DOHH2 (cell line): ENCODE data around the gene MYO18B.

Source experiments
- H3F3A ChIP-seq: fragments of 200-600 bp; sonication (generic), shearing (Covaris generic); 2 replicates; pipeline ENCODE4 v1.6.0; 2016; ENCODE audit warnings: antibody characterized with exemption, mild to moderate bottlenecking; ENCODE audit not compliant: control insufficient read depth, insufficient read depth
- H3K27ac ChIP-seq: fragments of 200-600 bp; sonication (generic); 2 replicates; pipeline ENCODE4 v1.5.1; 2014; ENCODE audit warnings: low read depth, mild to moderate bottlenecking, low read length, moderate library complexity
- H3K27me3 ChIP-seq: fragments of 200-600 bp; sonication (generic); 2 replicates; pipeline ENCODE4 v1.6.1; 2014; ENCODE audit warnings: mild to moderate bottlenecking, low read length, mixed read lengths; ENCODE audit not compliant: control insufficient read depth
- H3K36me3 ChIP-seq: fragments of 200-600 bp; sonication (generic); 2 replicates; pipeline ENCODE4 v1.6.1; 2014; ENCODE audit warnings: mild to moderate bottlenecking, low read length, moderate library complexity, mixed read lengths; ENCODE audit not compliant: control insufficient read depth
- H3K4me1 ChIP-seq: fragments of 200-600 bp; sonication (generic); 2 replicates; pipeline ENCODE4 v1.6.1; 2014; ENCODE audit warnings: mild to moderate bottlenecking, low read length, mixed read lengths; ENCODE audit not compliant: control insufficient read depth
- H3K4me2 ChIP-seq: fragments of 200-600 bp; sonication (generic); 2 replicates; pipeline ENCODE4 v1.6.0; 2014; ENCODE audit warnings: mild to moderate bottlenecking, low read length, moderate library complexity
- H3K4me3 ChIP-seq: fragments of 200-600 bp; sonication (generic); 2 replicates; pipeline ENCODE4 v1.5.1; 2014; ENCODE audit warnings: mild to moderate bottlenecking, low read length, mixed read lengths
- H3K79me2 ChIP-seq: fragments of 200-600 bp; sonication (generic); 2 replicates; pipeline ENCODE4 v1.6.1; 2014; ENCODE audit warnings: mild to moderate bottlenecking, low read length, mixed read lengths; ENCODE audit not compliant: control insufficient read depth
- H3K9me2 ChIP-seq: fragments of 200-600 bp; sonication (generic); replicated peaks from 2 replicates; pipeline ENCODE4 v1.6.1; 2014; ENCODE audit warnings: mild to moderate bottlenecking, low read length, mixed read lengths; ENCODE audit not compliant: control insufficient read depth
- H3K9me3 ChIP-seq: fragments of 200-600 bp; sonication (generic); 2 replicates; pipeline ENCODE4 v1.6.1; 2014; ENCODE audit warnings: antibody characterized with exemption, low read length, mixed read lengths; ENCODE audit not compliant: control insufficient read depth, insufficient read depth
- H4K20me1 ChIP-seq: fragments of 200-600 bp; sonication (generic); 2 replicates; pipeline ENCODE4 v1.6.0; 2014; ENCODE audit warnings: low read depth, mild to moderate bottlenecking, antibody characterized with exemption, low read length, moderate library complexity; ENCODE audit not compliant: control insufficient read depth, insufficient read depth
- EZH2phosphoT487 ChIP-seq: fragments of 200-600 bp; sonication (generic); IDR thresholded peaks from 2 replicates; pipeline ENCODE4 v1.6.1; 2017; ENCODE audit warnings: borderline replicate concordance, mild to moderate bottlenecking, antibody characterized with exemption, low read length, moderate library complexity, mixed read lengths
- TF ChIP-seq, protein P1 (sequence below): fragments of 200-600 bp; sonication (generic); IDR thresholded peaks from one replicate; pipeline ENCODE4 v1.5.1; 2014; ENCODE audit warnings: antibody characterized with exemption, mild to moderate bottlenecking, low read depth, low read length; ENCODE audit not compliant: poor library complexity, severe bottlenecking

Gene MYO18B

DNA sequence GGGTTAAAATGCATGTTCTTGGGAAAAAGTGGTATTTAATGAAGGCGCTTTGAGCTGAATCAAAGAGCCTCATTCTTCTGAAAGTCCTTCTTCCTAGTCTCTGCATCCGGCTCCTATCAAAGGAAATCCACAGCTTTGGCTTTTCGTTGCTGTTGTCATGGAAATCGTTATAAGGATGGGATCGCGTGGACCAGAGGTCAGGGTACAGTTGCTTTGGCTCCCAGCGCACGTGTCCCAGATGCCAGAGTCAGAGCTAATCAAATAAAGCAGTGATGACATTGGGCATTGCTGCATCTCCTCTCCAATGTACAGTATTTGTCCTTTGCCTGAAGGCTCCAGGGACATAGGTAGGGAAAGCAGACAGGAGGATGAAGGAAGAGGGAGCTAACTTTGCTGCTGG is 181.9 kb downstream of the MYO18B start:
- TF ChIP-seq, protein P1, sequence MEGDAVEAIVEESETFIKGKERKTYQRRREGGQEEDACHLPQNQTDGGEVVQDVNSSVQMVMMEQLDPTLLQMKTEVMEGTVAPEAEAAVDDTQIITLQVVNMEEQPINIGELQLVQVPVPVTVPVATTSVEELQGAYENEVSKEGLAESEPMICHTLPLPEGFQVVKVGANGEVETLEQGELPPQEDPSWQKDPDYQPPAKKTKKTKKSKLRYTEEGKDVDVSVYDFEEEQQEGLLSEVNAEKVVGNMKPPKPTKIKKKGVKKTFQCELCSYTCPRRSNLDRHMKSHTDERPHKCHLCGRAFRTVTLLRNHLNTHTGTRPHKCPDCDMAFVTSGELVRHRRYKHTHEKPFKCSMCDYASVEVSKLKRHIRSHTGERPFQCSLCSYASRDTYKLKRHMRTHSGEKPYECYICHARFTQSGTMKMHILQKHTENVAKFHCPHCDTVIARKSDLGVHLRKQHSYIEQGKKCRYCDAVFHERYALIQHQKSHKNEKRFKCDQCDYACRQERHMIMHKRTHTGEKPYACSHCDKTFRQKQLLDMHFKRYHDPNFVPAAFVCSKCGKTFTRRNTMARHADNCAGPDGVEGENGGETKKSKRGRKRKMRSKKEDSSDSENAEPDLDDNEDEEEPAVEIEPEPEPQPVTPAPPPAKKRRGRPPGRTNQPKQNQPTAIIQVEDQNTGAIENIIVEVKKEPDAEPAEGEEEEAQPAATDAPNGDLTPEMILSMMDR, result no peak
- TF ChIP-seq EZH2phosphoT487, result no peak
- no peaks in the 10 kb centered on the region for H4K20me1 ChIP-seq

DNA sequence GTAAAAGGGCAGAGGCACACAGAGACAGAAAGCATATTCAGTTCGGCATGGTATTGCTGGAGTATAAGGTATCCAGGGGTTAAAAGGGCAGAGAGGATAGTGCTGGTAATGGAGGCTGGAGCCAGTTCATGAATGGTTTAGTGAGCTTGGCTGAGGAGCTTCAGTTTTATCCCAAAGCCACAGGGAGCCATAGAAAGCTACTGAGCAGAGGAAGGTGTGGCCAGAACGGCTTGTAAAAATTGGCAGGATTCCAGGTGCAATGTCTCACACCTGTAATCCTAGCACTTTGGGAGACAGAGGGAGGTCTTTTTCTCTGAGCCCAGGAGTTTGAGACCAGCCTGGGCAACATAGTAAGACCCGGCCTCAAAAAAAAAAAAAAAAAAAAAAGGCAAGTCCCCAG is 186.1 kb downstream of the MYO18B start:
- no peaks in the 10 kb centered on the region for H3K79me2 ChIP-seq
- no peak overlapping the region for H3K4me3 ChIP-seq
- H3K27me3 ChIP-seq, result no peaks in the 10 kb centered on the region
- H3K9me2 ChIP-seq, result no peaks in the 10 kb centered on the region
- no peaks in the 10 kb centered on the region for H3K36me3 ChIP-seq
- H3K27ac ChIP-seq, result no peak overlapping the region
- no peak for TF ChIP-seq EZH2phosphoT487
- TF ChIP-seq, protein P1, result no peak
- H3K4me2 ChIP-seq, result no peak overlapping the region
- no peaks in the 10 kb centered on the region for H3K9me3 ChIP-seq
- H3K4me1 ChIP-seq, result no peaks in the 10 kb centered on the region
- no peaks in the 10 kb centered on the region for H3F3A ChIP-seq
- no peaks in the 10 kb centered on the region for H4K20me1 ChIP-seq

More for the DNA sequence above, 181.9 kb downstream of the MYO18B start:
- no peak overlapping the region for H3K27ac ChIP-seq
- H3K4me3 ChIP-seq, result no peak overlapping the region
- H3K36me3 ChIP-seq, result no peaks in the 10 kb centered on the region
- no peak overlapping the region for H3K4me2 ChIP-seq
- no peaks in the 10 kb centered on the region for H3K79me2 ChIP-seq
- H3K27me3 ChIP-seq, result peaks cover 4% of the 10 kb centered on the region
- H3K9me3 ChIP-seq, result no peaks in the 10 kb centered on the region
- H3K4me1 ChIP-seq, result no peaks in the 10 kb centered on the region
- H3F3A ChIP-seq, result no peaks in the 10 kb centered on the region
- no peaks in the 10 kb centered on the region for H3K9me2 ChIP-seq

DNA sequence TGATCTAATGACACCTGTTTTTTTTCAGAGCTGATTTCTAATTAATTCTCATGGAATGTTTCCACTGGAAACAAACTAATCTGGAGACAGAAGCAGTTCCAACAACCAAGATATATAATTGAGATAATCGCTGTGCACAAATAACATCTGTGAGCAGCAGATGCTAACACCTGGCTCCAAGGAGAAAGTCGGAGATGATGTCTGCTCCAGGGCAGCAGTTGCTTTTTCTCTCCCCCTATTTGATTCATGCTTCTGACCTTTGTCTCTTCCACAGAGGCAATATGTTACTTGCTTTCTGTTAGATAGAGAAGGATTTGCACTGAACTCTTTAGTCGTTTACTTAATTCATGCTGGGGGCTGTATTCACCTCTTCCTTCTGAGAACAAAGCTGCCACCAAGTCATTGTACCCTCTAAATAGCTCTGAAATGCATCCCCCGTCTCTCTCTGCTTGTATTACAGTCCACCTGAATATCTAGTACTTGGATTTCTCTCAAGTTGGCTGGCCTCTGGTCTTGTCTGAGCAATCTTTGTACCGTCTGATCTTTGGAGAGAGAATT is 187.4 kb downstream of the MYO18B start:
- Histone ChIP-seq H3K79me2 (no peaks in the 10 kb centered on the region), H3F3A (no peaks in the 10 kb centered on the region), H3K9me3 (no peaks in the 10 kb centered on the region), H3K4me1 (no peaks in the 10 kb centered on the region), H3K9me2 (no peaks in the 10 kb centered on the region), H3K4me2 (no peak overlapping the region), H3K36me3 (no peaks in the 10 kb centered on the region), H3K27ac (no peak overlapping the region), H3K4me3 (no peak overlapping the region), H4K20me1 (no peaks in the 10 kb centered on the region), H3K27me3 (no peaks in the 10 kb centered on the region)
- TF ChIP-seq, protein P1, result no peak
- no peak for TF ChIP-seq EZH2phosphoT487
